NCI-H2196 (cell line): ENCODE measurements around the gene SASH3.
"Not testable (repeated sequence)": the region's sequence is repeated elsewhere in the genome, so short reads cannot be mapped to it uniquely, and the experiment has no call there.

Experiments
- DNase-seq: peaks from one replicate; lab custom pipeline; 2025; ENCODE audit not compliant: unreplicated experiment; lab: John Stamatoyannopoulos, UW

Gene SASH3

DNA sequence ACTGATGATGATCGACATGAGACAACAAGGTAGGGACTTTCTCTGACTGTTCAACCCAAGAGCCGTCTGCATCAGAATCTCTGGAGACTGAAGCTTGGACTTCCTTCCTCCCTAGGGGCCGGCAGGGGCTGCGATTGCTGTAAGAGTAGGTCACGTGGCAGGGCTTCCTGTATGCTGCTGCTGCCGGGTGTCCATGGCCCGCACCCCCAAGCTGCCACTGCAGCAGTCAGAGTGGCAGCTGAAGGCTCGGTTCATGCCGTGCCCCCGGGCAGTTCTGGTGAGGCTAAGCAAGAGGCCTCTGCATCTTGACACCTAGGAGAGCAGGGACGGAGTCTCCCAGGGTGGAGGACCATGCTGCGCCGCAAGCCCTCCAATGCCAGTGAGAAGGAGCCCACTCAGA, at the start of gene SASH3:
Gene SASH3 (plus strand): TSS at position 203 of the 400 bp plus-strand sequence. CDS start 149 bp downstream, at position 352.
- no peak for DNase-seq

DNA sequence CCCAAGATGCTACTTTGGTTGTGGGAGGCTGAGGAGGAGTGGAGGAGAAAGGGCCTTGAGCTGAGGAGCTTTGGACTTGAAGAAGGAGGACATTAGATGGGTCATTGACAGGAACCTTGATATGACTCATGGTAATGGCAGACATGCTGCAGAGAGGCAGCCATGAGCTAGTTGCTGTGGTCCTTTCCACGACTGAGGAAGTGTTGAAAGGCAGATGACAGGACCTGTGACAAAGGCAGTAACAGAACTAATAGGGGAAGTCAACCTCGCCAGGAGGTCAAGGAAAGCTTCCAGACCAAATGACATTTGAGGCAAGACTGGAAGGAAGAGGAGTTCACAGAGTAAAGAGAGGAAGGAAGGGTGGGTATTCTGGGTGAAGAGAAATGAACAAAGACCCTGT, 48.5 kb upstream of the SASH3 start:
- DNase-seq, result no peak

DNA sequence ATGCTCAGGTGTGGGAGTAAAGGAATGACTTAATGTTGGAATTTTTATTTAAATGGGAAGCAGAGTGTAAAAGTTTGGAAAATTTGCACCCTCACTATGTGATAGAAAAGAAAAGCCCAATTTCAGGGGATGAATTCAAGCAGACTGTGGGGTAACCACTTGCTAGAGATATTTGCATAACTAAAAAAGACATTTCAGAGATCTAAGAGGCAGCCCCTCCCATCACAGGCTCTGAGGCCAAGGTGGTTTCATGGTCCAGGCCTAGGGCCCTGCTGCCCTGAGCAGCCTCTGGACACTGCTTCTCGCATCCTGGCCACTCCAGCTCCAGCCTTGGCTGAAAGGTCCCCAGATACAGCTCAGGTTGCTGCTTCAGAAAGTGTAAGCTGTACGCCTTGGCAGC, 46.9 kb upstream of the SASH3 start:
- no peak for DNase-seq

DNA sequence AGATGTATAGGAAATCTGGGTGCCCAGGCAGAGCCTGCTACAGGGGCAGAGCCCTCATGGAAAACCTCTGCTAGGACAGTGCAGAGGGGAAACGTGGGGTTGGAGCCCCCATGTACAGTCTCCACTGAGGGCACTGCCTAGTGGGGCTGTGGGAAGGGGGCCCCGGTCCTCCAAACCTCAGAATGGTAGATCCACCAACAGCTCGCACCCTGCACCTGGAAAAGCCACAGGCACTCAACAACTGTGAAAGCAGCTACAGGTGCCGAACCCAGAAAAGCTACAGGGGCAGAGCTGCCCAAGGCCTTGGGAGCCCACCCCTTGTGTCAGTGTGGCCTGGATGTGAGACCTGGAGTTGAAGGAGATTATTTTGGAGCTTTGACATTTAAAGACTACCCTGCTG, 46.4 kb upstream of the SASH3 start:
- DNase-seq, result no peak

DNA sequence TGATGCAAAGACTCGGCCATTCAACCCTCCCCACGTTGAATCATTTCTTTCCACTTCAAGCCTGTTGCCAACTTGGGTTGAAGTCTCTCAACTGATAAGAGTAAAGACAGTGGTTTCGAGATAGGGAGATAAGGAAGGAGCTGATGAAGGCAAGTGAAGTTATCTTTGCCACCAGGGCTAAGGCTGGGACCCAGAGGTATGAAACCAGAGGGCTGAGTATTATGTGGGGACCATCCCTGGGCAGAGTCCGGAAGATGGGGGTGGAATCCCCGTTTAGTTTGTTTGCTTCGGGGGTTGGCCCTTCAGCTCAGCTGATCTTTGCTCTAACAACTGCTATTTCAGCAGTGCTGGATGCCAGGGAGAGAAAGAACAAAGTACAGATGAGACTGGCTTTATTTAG, 43.3 kb upstream of the SASH3 start:
- DNase-seq, result no peak

DNA sequence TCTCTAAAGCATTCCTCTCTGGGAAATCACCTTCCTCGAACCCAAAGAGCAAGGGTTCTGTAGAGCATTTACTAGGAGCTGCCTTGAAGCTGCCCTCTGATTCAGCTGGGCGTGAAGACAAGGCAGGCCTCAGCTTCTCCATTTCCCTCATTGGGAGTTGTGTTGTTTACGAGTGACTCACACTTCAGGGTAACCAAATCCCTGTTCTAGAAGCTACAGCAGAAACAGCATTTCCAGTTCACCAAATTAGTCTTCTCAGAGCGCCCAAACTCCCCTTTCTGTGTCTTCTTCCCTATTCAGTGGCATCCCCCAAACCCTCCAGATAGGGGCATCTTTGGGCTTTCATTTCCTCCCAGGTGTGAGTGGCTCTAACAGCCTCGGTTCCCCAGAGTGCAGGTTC, 41.8 kb upstream of the SASH3 start:
- DNase-seq, result no peak

DNA sequence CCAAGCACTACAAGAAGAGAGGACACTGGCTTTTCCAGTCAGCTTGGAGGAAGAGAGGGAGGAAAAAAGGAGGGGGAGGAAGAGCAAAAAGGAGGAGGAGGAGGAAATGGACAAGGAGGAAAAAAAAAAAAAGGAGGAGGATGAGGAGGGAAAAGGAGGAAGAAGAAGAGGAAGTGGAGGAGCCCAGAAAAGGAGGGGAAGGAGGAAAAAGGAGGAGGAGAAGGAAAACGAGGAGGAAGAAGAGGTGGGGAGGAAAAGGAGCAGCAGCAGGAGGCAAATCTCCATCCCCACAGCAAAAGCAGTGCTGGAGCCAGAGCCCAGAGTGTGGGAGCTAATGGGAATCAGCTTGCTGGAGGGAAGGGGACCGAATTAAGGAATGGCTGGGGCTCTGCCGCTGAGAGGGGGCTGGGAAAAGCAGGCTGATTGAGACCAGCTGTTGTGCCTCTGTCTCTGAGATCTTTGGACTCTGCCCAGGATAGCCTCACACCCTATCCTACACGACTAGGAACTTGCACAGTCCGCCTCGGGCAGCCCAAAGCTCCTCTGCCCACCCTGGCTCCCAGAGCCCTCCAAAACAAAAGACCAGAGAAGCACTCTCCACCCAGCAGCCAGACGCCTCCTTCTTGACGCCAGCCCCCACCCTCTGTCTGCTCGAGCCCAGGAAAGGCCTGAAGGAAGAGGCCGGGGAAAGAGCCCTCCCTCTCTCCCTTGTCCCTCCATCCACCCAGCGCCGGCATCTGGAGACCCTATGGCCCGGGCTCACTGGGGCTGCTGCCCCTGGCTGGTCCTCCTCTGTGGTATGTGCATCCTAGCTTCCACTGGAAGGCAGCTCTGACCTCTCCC, 41.1 kb upstream of the SASH3 start, which contains the start of gene XPNPEP2:
Gene XPNPEP2 (plus strand): TSS at position 514 of the 843 bp plus-strand sequence. CDS start 235 bp downstream, at position 749.
- no peak for DNase-seq

DNA sequence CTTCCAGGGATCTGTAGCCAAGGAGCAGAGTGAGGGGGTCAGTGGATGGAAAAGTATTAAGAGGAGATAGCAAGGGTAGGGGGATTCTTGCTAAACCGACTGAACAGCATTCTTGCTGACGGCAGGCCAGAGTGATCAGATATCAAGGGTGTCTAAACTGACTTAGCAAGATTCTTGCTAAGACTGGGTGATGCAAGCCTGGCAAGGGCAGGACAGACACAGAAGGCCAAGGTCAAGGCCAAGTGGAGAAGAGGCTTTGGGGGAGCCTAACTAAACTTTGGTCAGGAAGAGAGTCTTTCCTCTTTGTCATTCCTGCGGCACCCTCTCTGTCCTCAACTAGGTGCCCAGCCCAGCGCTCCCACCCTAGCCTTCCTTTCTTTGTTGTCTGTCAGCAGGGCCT, 40.2 kb upstream of the SASH3 start:
- DNase-seq, result no peak

DNA sequence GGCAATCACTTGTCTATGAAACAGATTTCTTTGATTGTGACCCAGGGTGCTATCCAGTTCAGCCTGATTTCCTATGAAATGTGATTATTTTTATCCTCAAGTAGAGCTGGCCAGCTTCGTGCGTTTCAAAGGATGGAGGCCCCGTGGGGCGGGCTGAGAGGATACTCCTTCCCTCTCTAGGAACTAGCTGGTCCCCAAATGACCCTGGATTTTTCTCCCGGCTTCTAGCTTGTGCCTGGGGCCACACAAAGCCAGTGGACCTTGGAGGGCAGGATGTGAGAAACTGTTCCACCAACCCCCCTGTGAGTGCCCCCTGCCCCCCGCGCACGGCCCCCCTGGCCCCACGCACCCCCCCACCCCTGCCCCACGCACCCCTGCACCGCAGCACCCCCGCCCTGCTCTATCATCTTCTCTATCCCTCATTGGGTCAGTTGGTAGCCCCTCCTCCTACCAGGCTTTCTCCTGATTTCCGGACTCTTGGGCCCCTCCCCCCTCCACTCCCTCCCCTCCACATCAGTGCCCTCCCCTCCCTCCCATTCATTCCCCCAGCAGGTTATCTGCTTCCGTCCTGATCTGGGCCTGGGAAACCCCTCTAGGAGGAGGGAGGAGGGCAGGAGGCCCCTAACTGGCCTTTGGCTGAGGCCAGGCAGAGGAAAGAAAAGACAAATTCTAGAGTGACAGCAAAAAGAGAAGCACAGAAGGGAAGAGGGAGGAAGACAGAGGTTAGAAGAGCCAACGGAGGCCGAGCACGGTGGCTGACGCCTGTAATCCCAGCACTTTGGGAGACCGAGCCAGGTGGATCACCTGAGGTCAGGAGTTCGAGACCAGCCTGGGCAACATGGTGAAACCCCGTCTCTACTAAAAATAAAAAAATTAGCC, 37.6 kb upstream of the SASH3 start:
- DNase-seq, result no peak

DNA sequence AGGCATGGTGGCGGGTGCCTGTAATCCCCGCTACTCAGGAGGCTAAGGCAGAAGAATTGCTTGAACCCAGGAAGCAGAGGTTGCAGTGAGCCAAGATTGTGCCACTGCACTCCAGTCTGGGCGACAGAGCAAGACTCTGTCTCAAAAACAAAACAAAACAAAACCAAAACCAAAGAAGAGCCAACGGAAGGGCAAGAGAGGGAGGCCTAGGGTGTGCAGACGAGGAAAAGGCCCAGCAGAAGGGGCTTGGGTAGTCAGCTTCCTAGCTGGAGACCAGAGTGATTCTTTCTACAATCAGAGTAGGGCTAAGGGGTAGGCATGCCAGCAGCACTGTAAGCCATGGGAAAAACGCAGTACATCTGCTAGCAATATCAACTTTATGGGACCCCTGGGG, 37.0 kb upstream of the SASH3 start:
- not testable (repeated sequence) for DNase-seq

DNA sequence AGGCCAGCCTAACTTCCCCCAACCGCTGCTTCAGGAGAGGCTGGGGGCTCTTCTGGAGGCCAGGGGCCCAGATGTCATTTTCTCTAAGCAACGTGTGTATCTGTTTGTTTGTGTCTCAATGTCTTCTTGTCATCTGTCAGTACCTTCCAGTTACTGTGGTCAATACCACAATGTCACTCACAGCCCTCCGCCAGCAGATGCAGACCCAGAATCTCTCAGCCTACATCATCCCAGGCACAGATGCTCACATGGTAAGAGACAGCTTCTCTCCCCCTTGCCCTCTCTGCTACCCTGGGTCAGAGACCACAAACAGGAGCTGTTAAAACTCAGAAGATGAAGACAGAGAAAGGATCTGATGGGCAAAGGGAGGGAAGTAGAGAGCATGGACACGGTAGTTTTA, 35.9 kb upstream of the SASH3 start:
- DNase-seq, result no peak

DNA sequence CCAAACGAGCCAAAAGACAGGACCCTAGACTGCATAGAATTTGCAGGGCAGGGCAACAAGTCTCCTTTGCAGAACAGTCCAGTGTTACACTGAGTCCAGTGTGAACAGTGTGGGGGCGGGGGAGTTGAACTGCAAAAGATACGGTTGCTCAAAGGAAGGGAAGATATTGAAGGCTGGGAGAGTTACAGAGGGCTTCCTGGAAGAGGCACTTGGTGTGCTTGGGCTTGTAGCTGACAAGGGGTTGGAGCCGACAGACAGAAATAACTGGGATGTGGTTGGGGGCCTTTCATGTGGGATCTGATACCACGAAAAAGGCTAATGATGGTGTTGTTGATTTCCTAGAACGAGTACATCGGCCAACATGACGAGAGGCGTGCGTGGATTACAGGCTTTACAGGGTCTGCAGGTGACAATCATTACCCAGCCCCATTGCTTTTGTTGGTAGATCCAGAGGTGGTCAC, 34.9 kb upstream of the SASH3 start:
- no peak for DNase-seq

DNA sequence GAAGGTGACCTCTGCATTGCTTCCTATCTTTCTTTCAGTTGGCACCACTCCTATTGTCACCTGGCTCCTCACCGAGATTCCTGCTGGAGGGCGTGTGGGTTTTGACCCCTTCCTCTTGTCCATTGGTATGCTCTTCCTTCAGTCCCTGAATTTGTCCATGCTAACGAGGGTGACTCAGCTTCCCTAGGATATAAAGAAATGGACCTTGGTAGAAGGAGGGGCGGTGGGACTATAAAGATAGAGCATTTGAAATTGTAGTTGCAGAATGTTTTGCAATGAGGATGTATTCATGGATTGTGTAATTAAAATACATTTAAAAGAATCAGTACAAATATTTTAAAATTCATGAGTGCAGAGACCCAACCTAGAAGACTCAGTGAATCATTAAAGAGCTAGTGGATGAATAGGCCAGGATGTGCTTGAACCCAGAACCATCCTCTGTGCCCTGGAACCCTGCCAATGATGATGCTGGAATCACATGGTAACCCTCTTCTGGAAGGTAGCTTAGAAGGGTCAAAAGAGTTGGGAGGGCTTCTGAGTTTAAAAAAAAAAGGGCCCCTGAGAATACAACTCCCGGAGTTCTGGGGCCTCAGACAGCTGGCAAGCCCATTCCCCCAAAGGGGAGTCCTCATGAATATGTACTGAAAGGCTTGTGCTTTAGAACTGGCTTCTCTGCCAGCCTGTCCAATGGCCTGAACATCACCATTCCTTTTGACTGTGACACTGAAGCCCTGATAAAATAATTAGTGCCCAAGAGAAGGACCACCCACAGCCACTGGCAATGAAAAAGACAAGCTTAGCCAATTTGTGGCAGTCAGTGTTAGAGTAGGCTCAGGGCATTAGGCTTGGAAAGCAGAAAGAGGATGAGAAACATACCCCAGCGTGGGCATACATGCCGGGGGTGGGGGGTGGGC, 32.9 kb upstream of the SASH3 start:
- no peak for DNase-seq

DNA sequence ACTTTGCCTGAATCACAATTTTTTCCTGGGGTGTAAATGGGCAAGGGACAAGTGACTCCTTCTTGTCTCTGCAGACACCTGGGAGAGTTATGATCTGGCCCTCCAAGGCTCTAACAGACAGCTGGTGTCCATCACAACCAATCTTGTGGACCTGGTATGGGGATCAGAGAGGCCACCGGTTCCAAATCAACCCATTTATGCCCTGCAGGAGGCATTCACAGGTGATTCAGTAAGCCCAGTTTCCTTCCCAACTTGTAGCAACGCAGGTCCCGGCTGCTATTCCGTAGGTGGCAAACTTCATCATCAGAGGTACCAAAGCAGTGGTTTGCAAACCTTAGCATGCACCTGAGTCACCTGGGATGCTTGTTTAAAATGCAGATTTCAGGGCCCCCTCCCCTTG, 32.2 kb upstream of the SASH3 start:
- DNase-seq, result no peak

DNA sequence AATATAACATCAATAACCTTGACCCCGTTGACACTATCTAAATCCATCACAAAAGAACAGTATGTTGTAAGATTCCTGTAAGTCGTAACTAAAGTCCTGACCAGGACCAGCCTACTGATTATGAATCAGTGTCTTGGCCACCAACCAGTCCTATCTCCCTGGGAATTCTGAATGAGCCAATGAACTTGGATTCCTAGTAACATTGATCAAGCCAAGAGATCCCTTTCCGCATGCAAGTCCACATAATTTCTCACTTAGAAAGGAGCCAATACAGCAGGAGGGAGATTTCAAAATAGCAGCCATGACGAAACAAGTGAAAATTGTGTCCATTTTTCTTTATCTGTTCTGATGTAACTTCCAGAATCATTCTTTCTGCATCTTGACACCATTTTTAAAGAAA, 31.4 kb upstream of the SASH3 start:
- DNase-seq, result no peak

DNA sequence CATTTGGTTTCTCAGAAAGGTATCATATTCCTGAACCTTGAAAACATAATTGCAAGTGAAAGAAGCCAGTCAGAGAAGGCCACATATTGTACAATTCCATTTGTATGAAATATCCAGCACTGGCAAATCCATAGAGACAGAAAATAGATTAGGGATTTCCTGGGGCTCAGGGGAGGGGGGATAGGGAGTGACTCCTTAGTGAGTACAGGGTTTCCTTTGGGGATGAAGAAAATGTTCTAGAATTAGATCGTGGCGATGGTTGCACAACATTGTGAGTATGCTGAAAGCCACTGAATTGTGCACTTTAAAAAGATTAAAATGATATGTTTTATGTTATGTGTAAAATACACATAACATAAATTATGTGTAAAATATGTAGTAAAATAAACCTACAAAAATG, 30.7 kb upstream of the SASH3 start:
- no peak for DNase-seq

DNA sequence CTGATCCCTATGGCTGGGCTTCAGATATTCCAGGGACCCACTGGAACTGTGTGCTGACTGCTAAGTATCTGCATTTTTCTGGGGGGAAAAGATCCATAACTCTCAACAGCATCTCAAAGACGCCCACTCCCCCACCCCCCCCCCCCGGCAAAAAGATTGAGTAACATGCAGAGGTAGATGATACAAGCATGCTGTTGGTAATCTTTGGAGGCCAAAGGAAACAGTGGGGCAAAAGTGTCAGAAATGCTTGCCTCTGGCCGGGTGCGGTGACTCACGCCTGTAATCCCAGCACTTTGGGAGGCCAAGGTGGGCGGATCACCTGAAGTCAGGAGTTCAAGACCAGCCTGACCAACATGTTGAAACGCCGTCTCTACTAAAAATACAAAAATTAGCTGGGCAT, 28.8 kb upstream of the SASH3 start:
- no peak for DNase-seq

DNA sequence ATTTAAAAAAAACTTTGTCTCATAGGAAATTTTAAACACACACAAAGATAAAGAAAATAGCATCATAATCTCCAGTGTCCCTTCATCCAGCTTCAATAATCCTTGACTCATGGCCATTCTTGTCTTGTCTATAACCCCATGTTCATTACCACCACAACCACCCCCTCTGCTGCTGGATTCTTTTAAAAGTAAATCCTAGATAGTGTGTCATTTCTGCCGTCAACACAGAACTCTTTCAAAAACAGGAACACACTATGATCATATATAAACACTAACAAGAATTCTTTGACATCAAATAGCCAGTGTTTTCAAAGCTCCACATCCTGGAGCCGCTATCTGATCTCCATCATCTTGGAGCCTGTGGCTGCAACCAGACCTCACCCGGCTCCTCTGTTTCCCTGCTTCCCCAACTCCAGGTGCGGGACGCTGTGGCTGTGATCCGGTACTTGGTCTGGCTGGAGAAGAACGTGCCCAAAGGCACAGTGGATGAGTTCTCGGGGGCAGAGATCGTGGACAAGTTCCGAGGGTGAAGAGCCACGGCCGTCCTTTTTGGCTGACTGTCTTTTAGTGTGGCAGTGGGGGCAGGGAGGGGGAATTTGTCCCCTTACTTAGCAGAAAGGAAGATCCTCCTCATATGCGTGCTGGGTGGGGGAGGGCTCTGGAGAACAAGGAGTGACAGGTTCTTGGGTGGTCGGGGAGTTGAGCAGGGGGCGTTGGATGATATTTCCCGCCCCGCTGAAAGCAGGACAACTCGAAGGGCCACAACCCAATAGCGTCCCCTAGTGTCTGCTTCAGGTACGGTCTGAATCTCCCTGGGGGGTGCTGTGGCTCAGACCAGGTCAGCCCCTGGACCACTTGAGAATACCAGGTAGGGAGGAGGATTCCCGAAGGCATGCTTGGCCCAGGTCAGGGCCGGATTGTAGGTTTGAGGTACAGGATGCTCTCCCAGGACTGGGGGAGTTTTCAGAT, 25.4 kb upstream of the SASH3 start:
- DNase-seq, result no peak

DNA sequence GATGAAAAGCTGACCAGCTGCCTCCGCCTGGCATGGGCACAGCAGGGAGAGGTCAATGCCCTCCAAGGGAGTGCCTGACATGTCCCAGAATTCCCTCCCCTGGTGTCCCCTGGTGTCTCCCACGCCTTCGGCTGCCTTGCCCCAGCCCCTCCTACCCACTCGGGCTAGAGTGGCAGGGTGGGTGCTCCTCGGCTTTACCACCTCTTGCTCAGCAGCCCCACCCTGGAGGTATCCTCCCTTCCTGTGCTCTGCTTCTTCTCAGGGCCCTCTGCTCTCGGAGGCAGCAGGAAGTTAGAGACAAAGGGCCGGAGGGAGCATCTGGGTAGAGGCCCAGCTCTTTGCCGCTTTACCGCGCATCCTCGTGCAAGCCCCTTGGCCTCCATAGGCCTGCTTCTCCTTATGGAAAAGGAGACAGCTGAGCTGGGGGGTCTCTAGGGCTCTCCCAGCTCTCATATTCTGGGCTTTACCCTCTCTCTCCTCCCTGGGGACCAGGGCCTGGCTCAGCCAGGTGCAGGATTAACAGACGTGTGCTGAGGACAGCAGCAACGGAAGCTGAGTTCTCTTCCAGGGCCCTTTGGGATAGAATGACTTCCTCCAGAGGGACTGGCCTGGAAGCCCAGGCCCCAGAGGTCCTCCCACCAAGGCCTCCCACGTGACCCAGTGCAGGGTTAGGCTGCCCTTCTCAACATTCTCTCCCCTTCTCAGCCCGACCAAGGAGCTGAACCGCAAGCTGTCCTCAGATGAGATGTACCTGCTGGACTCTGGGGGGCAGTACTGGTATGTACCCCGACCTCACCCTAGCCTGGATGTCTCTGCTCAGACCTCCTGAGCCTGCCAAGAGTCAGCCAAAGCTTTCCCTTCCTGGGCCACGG, 23.7 kb upstream of the SASH3 start:
- no peak for DNase-seq
